Measurements from ENCODE around the gene HOXD3.

GRCh38 chr2:176114930-176115625 is 42.0 kb upstream of the HOXD3 start:
- TF ChIP-seq, protein P1, sequence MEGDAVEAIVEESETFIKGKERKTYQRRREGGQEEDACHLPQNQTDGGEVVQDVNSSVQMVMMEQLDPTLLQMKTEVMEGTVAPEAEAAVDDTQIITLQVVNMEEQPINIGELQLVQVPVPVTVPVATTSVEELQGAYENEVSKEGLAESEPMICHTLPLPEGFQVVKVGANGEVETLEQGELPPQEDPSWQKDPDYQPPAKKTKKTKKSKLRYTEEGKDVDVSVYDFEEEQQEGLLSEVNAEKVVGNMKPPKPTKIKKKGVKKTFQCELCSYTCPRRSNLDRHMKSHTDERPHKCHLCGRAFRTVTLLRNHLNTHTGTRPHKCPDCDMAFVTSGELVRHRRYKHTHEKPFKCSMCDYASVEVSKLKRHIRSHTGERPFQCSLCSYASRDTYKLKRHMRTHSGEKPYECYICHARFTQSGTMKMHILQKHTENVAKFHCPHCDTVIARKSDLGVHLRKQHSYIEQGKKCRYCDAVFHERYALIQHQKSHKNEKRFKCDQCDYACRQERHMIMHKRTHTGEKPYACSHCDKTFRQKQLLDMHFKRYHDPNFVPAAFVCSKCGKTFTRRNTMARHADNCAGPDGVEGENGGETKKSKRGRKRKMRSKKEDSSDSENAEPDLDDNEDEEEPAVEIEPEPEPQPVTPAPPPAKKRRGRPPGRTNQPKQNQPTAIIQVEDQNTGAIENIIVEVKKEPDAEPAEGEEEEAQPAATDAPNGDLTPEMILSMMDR (conservative IDR thresholded peaks at IDR 0.05 in 1 of 2, IDR thresholded peaks at IDR 0.05 in 1 of 2; ENCODE audit: low read depth in 1 of 2, low read length in 2 of 2) = no peak
- TF ChIP-seq EZH2 (IDR thresholded peaks at IDR 0.05; ENCODE audit: low read length, missing control alignments) = peak; percentile 65

Data from fibroblast of lung (primary cell).